ENCODE results near the gene POU3F1.

POU3F1 gene

GRCh38 chr1:38027201-38028104 lies 19.1 kb downstream of the POU3F1 start:
- DNase-seq = no peak

GRCh38 chr1:38026592-38027200 lies 19.9 kb downstream of the POU3F1 start:
- no peak for DNase-seq

- DNase-seq = no peak
Measured at GRCh38 chr1:38025664-38026063, 20.9 kb downstream of the POU3F1 start.

GRCh38 chr1:38025233-38025632 lies 21.4 kb downstream of the POU3F1 start:
- no peak for DNase-seq

DNA sequence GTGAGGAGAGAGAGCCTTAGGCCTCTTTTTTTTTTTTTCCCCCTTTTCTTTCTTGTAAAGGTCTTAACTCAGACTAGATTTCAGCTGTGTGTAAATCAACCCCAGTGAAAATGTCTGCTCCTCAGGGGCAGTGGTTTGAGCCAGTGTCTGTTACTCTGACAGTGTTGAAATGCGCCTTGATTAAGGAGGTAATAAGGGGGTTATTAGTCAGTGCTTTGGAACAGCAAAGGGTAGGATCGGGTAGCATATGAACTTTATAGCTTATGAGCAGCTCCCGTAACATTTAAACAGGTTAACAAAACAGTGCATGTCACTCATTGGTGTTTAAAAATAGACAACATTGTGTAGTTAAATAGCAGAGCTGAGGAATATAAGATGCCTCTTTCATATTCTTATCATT lies 23.8 kb downstream of the POU3F1 start:
- DNase-seq = no peak

DNA sequence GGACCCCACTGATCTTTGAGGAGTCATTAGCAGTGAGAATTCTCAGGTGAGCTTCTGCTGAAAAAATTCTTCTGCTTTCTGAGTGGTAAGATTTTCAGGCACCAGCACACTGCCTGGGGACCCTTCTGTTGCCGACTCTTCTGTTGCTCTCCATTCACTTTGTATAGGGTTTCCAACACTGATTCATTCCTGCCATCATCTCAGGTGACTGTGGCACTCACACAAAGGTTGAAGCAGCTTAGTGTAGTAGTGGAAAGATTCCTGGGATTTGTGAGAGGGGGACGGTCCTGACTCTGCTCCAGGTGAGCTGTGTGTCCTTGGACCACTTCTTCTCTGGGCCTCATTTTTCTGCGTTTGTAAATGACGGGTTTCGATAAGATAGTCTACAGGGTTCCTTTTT lies 24.6 kb downstream of the POU3F1 start:
- no peak for DNase-seq

- DNase-seq = no peak
Measured at GRCh38 chr1:38020396-38020795, 26.2 kb downstream of the POU3F1 start.

GRCh38 chr1:38018864-38019343 lies 27.7 kb downstream of the POU3F1 start:
- peak; percentile 57 for DNase-seq

GRCh38 chr1:38015978-38016725 lies 30.4 kb downstream of the POU3F1 start:
- no peak for DNase-seq

DNA sequence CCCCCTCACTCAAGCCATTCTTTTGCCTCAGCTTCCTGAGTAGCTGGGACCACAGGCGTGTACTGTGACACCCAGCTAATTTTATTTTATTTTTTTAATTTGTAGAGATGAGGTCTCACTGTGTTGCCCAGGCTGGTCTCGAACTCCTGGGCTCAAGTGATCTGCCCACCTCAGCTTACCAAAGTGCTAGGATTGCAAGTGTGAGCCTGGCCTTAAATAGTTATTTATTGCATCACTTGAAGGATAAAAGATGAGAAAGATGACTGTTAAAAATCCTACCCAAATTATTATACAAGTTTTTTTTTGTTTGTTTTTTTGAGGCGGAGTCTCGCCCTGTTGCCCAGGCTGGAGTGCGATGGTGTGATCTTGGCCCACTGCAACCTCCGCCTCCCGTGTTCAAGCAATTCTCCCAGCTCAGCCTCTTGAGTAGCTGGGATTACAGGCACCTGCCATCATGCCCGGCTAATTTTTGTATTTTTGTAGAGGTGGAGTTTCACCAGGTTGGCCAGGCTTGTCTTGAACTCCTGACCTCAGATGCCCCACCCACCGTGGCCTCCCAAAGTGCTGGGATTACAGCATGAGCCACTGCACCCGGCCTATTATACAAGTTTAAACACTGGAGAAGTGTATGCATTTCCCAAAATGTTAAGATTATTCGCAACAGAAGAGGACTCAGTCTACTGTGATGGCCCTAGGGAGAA lies 31.7 kb downstream of the POU3F1 start:
- DNase-seq = no peak

- DNase-seq = no peak
Measured at GRCh38 chr1:38014171-38014570, 32.4 kb downstream of the POU3F1 start.

GRCh38 chr1:38013227-38013622 lies 33.4 kb downstream of the POU3F1 start:
- DNase-seq = no peak

DNA sequence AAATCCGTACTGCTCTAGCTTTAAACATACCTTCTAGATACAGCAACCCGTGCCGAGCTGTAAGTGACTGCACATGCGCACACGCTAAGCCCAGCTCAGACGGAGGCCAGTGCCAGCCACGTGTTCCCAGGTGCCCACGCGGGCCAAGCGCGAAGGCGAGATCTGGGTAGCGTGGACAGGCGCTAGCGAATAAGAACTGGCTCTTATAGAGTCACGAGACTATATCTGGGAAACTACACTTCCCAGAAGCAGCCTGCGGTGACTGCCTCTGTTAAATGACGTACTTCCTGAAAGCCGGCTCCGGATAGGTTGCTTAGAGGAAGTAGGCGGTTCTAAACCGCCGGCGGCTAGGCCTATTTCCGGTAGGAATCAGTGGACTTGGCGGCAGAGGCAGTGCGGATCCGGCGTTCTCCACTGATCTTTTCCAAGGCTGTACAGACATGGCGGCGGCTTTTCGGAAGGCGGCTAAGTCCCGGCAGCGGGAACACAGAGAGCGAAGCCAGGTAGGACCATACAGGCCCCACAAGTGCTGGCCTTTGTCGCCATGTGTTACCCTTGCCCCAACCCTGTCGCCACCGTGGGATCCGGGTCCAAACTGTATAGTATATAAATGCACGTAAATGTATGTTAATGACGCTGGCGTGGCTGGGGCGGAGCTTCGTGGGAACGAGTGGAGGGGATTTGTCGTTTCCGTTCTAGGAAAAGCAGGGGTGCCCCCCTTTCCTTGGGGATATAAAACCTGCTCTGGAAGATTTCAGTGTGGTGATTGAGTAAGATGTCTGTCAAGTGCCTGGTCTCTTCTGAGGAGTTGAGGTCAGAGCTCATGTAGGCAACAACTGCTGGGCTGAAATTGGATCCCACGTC lies 34.0 kb downstream of the POU3F1 start, which contains the start of gene UTP11:
Gene UTP11, plus strand, starts transcription at position 372 of the 864 bp plus-strand sequence. Its CDS starts 69 bp downstream, at position 441.
- peak; percentile 96 for DNase-seq

DNA sequence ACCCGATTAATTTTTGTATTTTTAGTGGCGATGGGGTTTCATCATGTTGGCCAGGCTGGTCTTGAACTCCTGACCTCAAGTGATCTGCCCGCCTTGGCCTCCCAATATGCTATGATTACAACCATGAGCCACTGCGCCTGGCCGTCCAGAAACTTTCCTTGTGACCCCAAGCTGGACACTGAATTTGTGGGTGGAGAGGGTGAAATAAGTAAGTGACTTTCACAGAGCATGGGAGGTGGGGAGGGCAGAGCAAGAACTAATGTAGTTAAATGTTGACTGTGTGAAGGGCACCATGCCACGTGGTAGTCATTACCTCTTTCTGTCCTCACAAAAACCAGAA lies 36.8 kb downstream of the POU3F1 start:
- no peak for DNase-seq

DNA sequence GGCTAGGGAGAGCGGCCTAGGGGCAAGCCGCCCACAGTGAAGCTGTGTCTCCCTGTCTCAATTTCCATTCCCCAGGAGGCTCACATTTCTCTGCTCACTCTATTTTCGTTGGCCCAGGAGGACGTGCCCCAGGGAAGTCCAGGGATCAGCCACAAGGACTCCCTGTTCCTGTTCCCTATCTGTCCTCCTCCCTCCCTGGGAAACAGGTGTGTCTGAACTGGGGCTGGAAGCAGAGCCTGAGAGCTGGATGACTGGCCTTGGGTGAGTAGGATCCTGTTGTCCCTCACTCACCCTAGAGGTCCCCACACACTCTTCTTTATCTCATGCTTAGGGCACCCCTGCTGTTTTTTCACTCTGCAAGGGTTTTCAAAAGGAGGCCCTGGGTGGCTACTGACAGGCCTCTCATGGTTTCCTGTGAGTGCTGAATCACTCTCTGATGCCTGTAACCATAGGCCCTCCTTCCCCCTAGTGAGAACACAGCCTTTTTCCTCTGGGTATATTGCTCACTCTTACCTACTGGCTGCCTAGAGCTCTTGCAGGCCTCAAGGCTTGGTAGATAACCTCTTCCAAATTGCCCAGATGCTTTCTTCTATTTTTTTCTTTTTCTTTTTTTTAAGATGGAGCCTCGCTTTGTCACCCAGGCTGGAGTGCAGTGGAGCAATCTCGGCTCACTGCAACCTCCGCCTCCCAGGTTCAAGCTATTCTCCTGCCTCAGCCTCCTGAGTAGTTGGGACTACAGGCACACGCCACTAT lies 37.3 kb downstream of the POU3F1 start:
- DNase-seq = peak; percentile 60

- no peak for DNase-seq
Measured at GRCh38 chr1:38006008-38006828, 40.4 kb downstream of the POU3F1 start.

GRCh38 chr1:38005195-38006007 lies 41.2 kb downstream of the POU3F1 start, which contains the start of gene FHL3:
Gene FHL3 (minus strand): TSS chr1:38005514. CDS start chr1:37999412, 6,102 bp downstream.
- DNase-seq = peak; percentile 60

DNA sequence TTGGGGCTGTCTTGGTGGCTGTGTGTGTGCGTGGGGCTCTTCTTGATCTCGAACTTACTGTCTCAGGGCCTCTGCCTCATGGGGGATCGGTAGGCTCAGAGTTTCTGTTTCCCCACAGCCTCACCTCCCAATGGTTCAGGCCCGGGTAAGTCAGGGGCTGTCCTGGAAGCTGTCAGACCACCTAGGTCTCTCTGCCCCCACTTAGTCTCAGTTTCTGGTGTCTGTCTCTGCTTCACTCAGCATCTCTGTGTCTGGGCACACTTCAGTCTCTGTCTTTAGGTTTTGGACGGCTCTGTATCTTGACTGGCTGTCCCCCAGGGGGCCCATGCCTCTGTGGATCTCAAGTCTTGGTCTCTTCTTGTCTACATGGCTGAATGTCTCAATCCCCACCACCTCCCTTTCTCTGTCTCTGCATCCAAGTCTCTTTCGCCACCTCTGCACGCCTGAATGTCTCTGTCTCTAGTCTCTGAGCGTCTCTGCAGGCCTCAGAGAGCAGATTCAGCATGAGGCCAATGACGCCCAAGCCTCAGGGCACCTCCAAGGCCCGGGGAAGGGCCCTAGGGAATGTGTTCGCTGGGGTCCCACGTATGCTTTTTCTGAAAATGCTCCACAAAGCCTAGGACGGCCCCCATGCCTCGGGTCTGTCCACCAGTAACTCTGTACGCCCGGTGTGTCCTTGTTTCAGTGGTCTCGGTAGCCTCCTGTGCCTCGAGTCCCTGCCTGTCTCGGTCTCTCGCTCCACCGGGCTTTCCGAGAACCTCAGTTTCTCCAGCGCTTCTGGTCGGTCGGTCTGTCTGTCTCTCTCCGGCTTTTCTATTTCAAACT lies 42.1 kb downstream of the POU3F1 start:
- peak; percentile 19 for DNase-seq
